ENCODE measurements around the gene SYNJ1.

The SYNJ1 gene

DNA sequence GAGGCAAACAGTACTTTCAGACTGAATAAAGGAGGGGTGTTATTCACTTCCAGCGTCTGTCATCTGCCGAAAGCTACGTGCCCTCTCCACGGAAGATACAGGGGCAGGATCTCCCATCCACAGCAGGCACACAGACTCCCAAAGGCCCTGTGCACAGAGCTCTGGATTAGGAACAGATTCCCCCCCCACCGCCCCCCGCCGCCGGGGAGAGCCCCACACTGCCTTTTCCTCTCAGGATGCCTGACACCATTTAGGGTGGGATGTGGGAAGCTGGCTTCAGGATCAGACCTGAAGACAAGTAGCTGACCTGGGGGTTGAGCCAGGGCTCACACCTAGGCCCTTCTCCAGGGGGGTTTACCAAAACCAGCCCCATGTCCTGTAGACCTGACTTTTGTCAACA lies 134.1 kb downstream of the SYNJ1 start:
- intact Hi-C loops (cut with DNase I), result no loop called here
- DNase-seq, result no peak

- intact Hi-C loops (cut with DNase I), result no loop called here
- DNase-seq, result no peak
Observed at GRCh38 chr21:32592929-32593502, 134.8 kb downstream of the SYNJ1 start.

DNA sequence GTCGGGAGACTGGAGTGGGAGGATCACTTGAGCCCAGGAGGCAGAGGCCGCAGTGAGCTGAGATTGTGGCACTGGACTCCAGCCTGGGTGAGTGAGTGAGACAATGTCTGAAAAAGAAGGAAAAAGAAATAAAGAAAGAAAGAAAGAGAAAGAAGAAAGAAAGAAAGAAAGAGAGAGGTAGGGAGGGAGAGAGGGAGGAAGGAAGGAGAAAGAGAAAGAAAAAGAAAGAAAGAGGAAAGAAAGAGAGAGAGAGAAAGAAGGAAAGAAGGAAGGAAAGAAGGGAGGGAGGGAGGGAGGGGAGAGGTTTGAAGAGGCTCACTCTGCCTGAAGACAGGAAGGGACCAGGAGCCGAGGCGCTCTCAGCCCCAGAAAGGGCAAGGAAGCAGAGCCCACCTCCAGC lies 137.7 kb downstream of the SYNJ1 start:
- intact Hi-C loops (cut with DNase I), result no loop called here
- no peak for DNase-seq

- DNase-seq, result no peak
- intact Hi-C loops (cut with DNase I), result no loop called here
Observed at GRCh38 chr21:32587651-32588050, 140.2 kb downstream of the SYNJ1 start.

- DNase-seq, result no peak
- intact Hi-C loops (cut with DNase I), result no loop called here
Observed at GRCh38 chr21:32587120-32587519, 140.7 kb downstream of the SYNJ1 start.

DNA sequence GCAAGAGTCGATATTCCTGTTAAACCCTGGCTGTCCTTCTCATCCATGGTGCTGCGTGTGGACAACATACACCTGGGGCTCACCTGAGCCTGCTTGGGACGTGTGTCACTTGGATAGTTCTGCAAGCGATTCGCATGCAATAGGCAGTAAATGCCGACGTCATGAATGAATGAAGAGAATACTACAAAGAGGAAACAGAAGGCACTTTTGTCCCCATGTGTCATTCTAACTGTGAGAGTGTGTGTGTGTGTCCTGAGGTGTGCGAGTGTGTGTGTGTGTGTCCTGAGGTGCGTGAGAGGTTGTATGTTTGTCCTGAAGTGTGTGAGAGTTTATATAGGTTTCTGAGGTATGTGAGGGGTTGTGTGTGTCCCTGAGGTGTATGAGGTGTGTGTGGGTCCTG lies 141.8 kb downstream of the SYNJ1 start:
- no peak for DNase-seq
- intact Hi-C loops (cut with DNase I), result no loop called here

DNA sequence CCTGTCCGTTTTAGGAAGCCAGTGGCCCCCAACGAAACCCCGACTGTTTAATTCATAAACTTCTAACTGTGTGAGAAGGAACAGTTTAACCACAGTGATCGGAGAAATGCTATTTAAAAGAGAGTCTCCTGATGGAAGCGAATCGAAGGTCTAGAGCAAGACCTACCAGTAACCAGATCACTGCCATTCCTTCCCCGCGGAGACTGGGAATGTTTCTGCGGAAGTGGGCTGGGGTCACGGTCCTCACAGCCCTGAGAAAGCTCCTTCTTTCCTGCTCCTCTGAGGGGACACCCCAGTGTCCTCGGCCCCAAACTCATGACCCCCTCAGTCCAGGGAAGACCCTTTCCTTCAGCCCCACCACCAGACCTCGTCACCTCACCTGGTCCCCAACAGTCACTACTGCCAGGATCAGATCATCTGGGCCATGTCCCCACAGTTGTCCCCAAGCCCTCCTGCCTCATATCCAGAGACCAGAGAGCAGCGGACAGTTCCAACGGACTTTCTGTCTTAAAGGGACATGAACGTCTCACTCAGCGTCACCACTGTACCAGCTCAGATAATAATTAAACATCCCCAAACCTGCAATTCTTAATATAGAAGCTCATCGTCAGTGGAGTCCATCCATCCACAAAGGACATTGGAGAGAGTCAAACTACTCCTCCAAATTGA lies 142.6 kb downstream of the SYNJ1 start, which contains the start of gene TCP10L:
Gene TCP10L, minus strand, starts transcription at position 482 of the 669 bp plus-strand sequence. CDS start 1,219 bp downstream, outside the sequence.
- no peak for DNase-seq
- intact Hi-C loops (cut with DNase I), result no loop called here

DNA sequence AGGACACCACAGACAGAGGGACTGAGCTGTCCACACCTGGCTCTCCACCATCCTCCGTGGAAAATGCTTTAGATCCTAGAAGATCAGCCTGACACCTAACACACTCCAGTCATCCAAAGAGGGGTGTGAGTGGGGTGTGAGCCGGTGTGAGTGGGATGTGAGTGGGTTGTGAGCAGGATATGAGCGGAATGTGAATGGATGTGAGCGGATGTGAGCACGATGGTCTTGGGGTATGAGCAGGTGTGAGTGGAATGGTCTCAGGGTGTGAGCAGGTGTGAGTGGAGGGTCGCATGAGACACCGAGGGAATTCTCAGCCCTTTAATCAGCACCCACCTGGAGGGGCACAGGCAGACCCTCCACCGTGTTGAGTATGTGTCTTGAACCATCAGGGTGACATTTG lies 143.3 kb downstream of the SYNJ1 start:
- intact Hi-C loops (cut with DNase I), result no loop called here
- no peak for DNase-seq

DNA sequence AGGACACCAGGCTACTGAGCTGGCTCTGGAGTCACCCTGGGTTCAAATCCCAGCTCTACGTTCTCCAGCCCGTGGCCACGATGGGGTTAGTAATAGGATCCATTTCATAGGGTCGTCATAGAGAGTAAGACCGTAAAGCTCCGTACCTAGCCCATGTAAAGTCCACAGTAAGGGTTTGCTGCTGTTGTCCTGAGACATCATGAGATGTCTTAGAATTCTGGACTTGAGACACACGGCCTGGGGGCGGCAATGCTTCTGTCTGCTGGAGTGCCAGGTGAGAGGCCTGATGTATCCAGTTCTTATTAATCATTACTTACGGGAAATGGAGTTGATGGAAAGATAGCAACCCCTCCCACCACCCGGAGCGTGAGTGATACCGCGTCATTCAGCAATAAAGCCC lies 146.1 kb downstream of the SYNJ1 start:
- DNase-seq, result no peak
- intact Hi-C loops (cut with DNase I), result no loop called here

- intact Hi-C loops (cut with DNase I), result no loop called here
- no peak for DNase-seq
Observed at GRCh38 chr21:32580949-32581348, 146.9 kb downstream of the SYNJ1 start.
